ENCODE results near the gene RYR1.
A peak's percentile ranks its signal among the peaks of the same experiment; 100 is the strongest.
"Not testable (repeated sequence)": the region's sequence is repeated elsewhere in the genome, so short reads cannot be mapped to it uniquely, and the experiment has no call there.

Gene RYR1

DNA sequence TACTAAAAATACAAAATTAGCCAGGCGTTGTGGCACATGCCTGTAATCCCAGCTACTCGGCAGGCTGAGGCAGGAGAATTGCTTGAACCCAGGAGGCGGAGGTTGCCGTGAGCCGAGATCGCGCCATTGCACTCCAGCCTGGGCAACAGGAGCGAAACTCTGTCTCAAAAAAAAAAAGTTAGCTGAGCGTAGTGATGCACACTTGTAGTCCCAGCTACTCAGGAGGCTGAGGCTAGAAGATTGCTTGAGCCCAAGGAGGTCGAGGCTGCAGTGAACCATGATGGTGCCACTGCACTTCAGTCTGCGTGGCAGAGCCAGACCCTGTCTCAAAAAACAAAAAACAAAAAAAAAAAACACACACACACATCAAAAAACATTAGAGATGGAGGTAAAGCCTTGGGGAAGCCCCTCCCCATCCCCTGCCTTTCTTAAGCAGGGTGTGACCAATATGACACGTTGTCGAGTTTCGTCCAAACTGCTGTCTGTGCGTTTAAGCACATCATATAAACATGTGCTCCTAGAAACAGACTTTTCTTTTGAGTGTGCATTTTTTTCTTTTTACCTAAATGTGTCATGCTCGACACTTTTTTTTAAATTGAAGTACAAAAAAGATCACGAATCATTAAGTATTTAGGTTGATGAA lies 6.3 kb upstream of the RYR1 start:
- not testable (repeated sequence) for DNase-seq (ENCODE audit: low spot score)

DNA sequence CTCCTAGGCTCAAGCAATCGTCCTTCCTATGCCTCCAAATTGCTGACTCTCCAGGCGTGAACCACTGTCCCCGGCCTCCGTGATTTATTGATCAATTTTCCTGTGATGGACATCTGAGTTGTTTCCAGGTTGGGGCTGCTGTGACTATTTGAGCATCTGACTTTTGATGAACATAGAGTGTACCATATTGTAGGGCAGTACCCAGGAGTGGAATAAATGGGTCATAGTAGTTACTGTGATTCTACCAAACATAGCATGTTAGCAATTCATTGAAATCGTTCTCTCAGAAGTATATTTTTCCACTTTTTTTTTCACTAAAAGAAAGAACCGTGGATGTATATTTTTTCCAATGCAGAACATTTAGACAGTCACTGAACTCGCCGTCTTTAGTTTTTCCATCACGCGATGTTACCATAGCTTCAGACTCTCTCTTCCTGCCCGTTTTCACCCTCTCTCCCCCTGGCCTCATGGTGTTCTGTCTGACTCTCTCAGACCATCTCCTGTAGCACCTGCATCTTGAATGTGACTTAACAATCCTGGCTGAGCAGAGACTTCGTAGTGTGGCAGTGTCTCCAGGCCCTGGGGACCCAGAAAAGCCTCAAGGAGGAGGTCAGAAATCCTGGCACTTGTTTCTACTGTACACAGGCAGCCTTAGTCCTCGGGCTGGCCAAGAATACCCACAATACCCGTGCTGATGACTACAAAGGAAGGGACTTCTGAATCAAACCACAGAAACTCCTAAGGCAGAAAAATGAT lies 4.3 kb upstream of the RYR1 start:
- DNase-seq (ENCODE audit: low spot score), result no peak

DNA sequence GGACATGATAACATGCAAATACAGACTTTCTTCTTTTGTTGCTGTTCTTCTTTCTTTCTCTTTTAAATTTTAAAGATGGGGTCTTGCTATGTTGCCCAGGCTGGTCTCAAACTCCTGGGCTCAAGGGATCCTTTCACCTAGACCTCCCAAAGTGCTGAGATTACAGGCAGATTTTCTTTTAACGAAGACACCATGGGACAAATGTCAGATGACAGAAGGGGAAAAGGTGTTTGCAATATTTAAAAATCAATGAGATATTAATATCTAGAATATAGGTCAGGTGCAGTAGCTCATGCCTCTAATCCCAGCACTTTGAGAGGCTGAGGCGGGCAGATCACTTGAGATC lies 3.7 kb upstream of the RYR1 start:
- no peak for DNase-seq (ENCODE audit: low spot score)

DNA sequence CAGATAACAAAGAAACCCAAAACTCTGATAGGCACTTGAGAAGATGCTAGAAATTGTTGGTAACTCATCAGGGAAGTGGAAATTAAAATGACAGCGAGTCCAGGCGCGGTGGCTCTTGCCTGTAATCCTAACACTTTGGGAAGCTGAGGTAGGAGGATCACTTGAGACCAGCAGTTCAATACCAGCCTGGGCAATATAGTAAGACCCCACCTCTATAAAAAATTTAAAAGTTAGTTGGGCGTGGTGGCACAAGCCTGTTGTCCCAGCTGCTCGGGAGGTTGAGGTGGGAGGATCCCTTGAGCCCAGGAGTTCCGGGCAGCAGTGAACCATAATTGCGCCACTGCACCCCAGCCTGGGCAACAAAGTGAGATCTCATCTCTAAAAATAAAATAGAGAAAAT lies 2.6 kb upstream of the RYR1 start:
- no peak for DNase-seq (ENCODE audit: low spot score)

DNA sequence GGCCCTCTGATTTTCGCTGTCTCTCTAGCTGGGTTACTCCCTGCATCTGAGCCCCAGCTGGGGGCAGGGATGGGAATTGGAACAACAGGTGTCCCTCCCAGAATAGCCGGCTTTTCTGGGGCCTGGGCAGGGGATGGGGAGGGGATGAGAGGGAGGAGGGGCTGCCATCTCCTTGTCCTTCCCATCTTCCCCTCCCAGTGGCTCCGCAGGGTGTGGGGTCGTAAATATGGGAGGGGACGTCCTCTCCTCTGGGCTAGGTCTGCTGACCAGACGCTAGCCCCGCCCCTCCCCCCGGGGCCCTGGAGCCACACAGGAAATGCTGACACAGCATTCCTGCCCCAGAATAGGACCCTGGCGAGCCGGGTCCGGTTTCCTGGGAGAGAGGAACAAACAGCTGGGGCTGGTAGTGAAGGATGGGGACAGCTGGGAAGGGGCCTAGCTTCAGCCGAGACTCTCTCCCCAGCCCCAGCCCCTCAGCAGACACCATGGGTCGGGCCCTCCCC lies 1.1 kb downstream of the RYR1 start:
- DNase-seq (ENCODE audit: low spot score), result no peak

DNA sequence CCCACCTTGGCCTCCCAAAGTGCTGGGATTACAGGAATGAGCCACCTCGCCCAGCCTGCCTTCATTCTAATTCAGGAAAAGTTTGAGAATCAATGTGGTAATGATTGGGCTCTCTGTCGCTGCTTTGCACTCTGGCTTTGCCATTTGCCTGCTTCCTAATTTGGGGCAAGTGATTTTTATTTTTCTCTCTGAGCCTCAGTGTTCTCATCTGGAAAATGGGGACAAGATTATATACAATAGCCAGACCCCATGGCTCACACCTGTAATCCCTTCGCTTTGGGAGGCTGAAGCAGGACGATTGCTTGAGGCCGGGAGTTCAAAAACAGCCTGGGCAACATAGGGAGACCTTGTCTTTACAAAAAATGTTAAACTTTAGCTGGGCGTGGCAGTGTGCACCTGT lies 3.8 kb downstream of the RYR1 start:
- no peak for DNase-seq (ENCODE audit: low spot score)

DNA sequence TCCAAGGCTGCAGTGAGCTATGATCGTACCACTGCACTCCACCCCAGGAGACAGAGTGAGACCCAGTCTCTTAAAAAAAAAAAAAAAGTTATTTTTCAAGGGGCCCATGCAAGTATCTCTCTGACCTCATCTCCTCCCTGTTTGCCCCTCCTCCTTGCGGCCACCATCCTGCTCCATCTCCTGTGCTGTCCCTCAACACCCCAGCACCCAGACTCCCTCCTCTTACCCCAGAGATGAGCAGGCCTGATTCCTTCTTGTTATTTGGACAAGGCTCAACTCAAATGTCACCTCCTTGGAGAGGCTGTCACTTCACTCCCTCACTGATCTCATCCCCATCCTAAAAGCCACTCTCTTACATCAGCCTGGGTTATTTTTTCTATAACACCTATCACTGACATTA lies 4.4 kb downstream of the RYR1 start:
- DNase-seq (ENCODE audit: low spot score), result no peak

DNA sequence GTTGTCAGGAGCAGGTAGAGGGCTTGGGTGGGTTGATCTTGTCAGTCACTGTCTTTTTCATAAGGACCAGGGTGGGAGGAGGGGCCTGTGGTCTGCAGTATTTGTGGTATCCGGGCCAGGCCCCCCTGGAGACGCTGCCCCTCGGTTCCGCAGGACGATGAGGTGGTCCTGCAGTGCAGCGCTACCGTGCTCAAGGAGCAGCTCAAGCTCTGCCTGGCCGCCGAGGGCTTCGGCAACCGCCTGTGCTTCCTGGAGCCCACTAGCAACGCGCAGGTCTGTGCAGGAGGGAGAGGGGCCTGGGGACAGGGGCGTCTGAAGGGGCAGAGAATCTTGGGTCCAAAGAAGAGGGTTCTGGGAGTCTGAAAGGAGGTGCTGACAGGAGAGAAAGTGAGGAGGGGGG lies 7.1 kb downstream of the RYR1 start:
- DNase-seq (ENCODE audit: low spot score), result no peak

DNA sequence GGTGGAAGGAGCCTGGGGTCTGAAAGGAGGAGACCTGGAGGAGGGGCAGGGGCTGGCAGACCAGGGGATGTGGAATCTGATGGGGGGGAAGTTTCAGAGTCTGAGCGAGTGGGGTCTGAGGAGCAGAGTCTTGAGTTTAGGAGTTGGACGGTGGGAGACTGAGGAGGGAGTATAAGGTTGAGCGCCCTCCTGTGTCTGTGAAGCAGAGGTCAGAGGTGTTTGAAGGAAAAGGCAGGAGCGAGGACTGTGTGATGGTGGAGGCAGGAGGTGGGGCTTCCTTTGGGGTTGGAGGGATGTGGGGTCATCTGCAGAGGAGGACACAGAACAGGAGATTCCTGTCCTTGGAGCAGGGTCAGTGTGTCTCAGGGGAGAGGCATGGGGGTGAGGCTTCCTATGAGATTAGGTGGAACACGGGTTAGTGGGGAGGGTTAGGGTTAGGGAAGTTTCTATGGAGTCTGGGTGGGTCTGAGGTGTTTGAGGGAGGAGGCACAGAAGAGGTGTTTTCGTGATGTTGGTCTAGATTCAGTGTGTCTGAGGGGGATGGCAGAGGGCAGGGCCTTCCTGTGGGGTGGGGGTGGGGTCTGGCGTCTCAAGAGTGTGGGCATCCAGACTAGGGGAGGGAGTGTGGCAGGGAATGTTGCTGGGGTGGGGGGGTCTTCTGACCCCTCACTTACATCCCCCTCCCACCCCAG lies 8.3 kb downstream of the RYR1 start:
- DNase-seq (ENCODE audit: low spot score), result peak; percentile 72

DNA sequence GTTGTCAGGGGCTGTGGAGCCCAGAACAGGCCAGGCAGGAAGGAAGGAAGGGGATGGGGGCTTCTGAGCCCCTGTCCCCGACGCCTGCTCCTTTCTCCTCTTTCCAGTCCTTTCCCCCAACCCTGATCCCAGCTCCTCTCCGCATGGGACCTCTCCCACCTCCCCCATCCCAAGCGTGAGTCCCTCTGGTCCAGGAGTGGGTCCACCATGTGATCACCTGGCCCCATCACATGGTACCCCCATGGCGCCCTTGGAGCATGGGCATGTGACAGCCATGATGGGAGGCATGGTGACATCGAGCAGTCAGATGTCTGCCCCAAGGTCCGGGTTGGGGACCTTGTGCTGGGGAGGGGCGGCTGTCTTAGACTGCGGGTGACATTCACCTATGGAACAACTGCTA lies 9.2 kb downstream of the RYR1 start:
- DNase-seq (ENCODE audit: low spot score), result no peak

DNA sequence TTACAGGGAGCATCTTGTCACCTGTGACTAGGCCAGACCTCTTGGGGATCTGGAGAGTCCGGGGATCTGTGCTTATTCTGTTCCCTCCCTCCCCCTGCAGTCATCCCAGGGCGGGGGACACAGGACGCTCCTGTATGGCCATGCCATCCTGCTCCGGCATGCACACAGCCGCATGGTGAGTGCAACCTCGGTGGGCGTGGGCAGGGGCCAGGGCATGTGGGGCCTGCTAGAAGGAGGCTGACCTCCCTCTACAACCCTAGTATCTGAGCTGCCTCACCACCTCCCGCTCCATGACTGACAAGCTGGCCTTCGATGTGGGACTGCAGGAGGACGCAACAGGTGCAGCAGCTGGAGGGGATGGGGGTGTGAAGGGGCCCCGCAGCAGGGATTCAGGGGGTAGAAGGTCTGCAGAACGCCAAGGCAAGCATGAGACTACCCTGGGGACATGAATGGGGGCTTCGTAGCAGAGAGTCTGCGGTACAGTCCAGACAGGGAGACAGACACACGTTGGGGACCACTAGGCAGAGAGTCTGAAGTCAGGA lies 10.0 kb downstream of the RYR1 start:
- no peak for DNase-seq (ENCODE audit: low spot score)

DNA sequence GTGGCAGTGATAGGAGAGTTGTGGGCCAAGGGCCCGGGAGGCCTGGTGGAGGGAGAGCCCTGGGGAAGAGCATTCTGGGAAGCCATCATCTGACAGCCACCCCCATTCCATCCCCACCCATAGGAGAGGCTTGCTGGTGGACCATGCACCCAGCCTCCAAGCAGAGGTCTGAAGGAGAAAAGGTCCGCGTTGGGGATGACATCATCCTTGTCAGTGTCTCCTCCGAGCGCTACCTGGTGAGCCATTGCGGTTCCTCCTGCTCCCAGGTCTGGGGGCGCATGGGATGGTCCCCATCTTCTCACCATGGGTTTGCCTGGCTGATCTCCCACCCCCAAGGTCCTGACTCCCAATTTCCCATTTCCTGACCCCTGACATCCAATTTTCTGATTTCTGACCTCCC lies 10.5 kb downstream of the RYR1 start:
- DNase-seq (ENCODE audit: low spot score), result no peak

DNA sequence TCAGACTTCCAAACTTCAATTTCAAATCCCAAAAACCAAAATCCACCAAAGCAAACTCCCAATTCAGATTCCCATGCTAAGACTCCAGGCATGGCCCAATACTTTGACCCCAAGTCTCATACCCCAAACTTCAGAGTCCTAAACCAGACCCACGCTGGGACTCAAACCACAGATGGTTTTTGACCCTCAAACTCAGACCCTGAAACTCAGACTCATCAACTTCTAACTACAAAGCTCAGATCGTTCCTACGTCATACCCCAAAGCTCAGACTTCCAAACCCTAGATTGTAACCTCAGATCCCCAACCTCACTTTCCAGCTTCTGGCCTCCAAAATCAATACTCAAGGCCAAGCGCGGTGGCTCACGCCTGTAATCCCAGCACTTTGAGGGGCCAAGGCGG lies 11.9 kb downstream of the RYR1 start:
- no peak for DNase-seq (ENCODE audit: low spot score)

DNA sequence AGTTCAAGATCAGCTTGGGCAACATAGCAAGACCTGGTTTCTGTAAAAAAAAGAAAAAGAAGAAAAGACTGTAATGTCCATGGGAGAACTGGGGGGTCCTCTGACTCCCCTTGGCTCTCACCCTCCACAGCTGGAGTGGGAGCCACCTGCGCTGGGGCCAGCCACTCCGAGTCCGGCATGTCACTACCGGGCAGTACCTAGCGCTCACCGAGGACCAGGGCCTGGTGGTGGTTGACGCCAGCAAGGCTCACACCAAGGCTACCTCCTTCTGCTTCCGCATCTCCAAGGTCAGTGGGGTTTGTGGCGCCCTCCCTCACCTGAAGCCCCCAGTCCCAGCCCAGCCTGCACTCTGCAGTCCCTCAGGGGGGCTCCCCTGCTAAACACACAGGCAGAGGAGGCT lies 14.7 kb downstream of the RYR1 start:
- DNase-seq (ENCODE audit: low spot score), result no peak

DNA sequence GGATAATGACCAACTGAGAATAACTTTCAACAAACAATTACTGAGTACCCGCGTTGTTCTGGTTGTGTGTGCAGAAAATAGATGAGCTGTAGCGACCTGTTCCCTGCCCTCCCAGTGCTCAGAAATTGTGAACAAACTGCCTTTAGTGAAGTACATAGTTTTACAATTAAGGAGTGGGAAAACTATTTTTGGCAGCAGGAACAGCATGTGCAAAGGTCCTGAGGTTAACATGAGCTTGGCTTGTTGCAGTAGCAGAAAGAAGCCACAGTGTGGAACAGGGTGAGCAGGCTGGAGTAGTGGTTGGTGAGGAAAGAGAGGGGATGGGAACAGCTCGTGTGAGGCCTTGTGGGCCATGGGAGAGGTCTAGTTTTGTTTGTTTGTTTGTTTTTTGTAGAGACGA lies 16.0 kb downstream of the RYR1 start:
- no peak for DNase-seq (ENCODE audit: low spot score)

DNA sequence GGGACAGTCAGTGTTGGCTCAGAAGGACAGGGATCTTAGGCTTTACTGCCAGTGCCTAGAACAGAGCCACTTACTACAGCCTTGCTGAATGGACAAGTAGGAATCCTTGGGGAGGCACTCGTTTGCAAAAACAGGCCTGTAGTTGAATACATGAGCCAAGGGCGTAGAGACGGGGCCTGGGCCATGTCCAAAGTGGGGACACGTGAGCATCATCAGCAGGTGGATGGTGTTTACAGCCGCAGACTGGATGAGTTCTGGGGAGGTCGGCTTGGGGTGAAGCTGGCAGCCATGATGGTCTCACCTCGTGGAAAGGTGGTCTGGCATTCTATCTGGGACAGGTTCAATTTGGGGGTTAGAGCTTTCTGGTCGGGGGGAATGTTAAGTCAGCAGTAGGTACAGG lies 17.5 kb downstream of the RYR1 start:
- DNase-seq (ENCODE audit: low spot score), result no peak

DNA sequence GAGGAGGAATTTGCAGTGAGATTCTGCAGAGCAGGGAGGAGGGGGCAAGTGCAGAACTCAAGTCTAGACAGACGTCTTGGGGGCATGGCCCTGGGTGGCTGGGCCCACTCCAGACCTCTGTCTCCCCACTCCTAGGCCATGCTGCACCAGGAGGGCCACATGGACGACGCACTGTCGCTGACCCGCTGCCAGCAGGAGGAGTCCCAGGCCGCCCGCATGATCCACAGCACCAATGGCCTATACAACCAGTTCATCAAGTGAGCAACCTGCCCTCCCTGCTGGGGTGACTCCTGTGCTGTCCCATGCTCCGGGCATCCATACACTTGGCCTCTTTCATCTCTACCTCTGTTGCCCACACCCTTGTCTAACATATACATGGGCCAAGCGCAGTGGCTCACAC lies 18.1 kb downstream of the RYR1 start:
- no peak for DNase-seq (ENCODE audit: low spot score)

DNA sequence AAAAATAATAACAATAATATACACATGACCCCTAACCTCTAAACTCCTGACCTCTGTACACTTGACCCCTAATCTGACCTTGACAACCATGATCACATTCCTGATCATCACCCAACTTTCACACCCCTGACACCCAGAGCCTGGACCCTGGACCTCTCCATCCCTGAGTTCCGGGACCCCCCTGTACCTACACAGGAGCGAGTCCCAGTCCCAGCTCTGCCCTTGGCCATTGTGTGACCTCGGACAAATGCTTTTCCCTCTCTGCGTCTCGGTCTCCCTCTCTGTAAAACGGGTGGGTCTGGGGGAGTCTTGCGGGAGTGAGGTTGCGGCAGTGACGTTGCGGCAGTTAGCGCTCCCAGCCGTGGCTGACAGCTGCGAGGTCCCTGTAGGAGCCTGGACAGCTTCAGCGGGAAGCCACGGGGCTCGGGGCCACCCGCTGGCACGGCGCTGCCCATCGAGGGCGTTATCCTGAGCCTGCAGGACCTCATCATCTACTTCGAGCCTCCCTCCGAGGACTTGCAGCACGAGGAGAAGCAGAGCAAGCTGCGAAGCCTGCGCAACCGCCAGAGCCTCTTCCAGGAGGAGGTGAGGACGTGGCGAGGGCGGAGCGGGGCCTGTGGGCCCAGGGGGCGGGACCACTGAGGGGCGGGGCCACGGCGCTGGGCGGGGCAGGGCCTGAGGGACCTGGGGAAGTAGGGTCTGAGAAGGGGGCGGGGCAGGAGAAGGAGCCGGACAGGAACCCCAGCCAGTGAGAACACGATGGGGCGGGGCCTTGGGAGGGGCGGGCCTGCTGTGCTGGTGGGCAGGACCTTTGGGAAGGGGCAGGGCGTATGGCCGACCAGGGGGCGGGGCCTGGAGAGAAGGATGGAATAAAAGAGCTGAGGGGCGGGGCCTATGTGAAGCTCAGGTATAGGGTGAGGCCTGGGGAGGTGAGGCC lies 19.2 kb downstream of the RYR1 start:
- DNase-seq (ENCODE audit: low spot score), result no peak

DNA sequence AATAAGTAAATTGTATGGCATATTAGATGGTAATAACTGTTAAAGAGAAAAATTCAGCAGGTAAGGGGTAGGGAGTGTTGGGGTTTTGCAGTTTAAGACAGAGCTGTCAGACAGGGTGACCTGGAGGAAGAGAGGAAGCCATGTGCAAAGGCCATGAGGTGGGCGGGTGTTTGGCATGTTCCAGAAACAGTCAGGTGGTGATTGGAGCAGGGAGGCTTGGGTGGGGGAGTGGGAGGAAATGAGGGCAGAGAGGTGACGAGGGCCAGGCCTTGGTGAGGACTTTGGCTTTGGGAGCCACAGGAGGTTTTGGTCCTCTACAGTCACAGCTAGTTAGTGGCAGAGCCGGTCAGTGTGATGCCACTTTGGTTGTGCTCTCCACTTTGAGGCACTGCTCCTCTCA lies 20.1 kb downstream of the RYR1 start:
- no peak for DNase-seq (ENCODE audit: low spot score)

DNA sequence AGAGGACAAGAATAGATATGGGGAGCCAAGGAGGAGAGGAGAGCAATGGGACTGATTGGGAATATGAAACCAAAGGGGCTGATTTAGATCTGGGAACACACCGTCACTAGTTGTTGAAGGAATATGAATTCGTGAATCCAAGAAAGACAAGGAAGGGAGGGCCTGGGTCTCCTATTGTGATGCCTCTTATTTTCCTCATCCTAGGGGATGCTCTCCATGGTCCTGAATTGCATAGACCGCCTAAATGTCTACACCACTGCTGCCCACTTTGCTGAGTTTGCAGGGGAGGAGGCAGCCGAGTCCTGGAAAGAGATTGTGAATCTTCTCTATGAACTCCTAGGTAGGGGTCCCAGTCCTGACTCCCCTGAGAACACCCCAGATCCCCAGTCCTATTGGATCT lies 21.5 kb downstream of the RYR1 start:
- peak; percentile 88 for DNase-seq (ENCODE audit: low spot score)

DNA sequence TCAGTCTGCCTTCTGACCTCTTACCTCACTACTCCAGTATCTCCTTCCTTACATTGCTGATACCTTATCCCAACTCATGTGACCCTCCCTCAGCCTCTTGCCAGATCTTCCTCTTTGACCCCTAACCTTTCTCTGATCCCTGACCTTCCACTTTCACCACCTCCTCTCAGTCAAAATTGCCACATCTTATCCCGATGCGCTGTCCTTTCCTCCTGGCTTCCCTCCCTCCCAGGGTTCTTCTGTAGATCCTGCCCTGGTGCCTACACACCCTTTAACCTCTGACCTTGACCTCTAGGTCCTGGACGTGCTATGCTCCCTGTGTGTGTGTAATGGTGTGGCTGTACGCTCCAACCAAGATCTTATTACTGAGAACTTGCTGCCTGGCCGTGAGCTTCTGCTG lies 23.7 kb downstream of the RYR1 start:
- DNase-seq (ENCODE audit: low spot score), result no peak

All from HuH-7 (cell line).